GM19395 (cell line): ENCODE data around the gene BOC.

Experiments
- ATAC-seq: cut with Tn5 transposase; IDR thresholded peaks from one replicate; pipeline ENCODE4 v1.9.1; 2021; ENCODE audit warnings: mild to moderate bottlenecking, moderate library complexity; ENCODE audit not compliant: unreplicated experiment

The BOC gene

GRCh38 chr3:113285226-113285625 lies 73.9 kb downstream of the BOC start:
- no peak for ATAC-seq

DNA sequence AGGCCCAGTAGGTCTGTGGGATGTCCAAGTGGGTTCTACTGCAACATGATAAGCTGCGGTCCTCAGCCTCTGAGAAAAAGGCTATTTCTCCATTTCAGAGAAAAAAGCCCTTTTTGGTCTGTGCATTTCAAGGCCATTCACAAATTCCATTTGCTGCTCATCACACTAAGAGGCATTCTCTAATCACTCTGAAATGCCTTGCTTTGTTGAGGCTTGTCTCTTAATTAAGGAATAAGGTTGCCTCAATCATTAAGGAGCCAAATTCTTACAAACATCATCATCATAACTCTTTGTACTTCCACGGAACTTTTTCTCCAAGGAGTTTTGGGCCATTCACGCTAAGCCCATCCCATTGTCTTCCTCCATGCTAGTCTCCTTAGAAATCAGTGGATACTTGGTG lies 74.4 kb downstream of the BOC start:
- ATAC-seq: no peak

GRCh38 chr3:113286524-113286923 lies 75.2 kb downstream of the BOC start:
- ATAC-seq: no peak

DNA sequence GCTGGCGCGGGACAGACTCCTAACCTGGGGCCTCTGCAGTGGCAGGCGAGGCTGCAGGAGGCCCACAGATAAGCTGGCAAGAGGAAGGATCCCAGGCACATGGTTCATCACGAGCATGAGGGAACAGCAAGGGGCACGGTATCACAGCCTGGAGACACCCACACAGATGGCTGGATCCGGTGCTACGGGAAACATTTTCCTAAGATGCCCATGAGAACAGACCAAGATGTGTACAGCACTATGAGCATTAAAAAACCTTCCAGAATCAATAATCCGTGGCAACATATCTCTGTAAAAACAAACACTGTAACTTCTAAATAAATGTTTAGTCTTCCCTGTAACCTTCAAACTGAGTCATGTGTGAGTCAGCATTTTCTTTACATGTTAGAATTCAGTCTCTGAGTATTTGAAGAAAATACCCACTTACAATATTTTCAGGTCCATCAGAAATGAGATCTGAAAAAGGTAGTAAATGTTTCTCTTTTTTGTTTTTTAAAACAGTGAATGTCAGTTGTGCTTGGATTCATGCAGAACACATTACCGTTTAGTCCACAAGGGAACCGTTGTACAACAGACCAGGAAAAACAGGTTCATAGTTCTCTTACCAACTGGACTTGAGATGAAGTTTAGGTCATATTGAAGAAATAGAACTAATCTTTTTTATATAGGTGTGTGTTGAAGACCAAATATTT lies 75.9 kb downstream of the BOC start:
- no peak for ATAC-seq

DNA sequence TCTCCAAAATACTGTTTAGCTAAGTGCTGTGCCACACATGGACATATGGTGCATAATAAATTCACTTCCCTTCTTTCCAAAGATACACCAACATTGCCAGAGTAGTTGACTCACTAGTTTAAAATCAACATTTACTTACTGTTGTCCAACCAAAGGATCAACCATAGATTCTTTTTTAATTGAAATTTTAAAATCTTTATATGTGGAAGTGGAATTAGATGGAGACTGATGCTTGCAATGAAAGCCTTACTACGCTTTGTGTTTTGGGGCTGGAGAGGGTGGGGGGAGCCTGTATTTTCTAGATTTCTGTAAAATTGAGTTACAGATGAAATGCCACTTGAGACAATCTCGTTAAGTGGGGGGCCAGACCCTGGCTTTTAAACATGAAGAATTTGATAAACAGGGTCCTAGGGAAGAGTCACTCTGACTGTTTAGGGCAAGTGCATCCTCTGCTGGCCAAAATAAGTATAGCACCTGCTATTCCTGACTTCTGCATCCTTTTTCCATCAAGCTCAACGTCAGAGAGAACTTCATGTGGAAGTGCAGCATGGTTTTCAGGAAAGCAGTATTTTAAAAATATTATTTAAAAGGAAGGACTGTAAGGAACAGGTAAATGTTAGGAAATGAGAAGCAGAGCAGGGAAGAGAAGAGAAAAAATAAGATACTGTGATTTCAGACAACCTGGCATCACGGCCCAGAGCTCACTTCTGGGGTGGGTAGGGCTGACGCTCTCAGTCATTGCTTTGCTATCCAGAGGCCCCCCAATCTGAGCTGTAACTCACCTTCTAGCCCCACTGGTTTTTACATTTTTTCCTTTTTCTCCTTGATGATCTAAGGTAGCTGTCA lies 76.7 kb downstream of the BOC start:
- no peak for ATAC-seq

DNA sequence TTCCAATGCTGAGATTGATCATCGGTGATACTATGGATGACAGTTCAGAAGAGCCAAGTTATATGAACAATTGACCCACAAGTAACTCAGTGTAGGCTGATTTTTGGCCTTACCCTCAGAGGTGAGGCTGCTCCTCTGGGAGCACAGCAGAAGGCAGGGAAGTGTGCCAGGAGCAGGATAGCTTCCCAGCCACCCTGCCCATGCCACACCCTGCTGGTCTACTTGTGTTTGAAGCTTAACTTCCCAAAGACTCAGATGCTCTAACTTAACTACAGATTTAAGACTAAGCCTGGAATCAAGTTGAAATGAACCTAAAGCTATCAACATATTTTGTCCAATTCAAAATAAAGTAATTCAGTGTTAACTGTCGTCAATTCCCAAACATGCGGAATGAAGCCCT lies 77.5 kb downstream of the BOC start:
- no peak for ATAC-seq

- ATAC-seq: no peak
Measured at GRCh38 chr3:113291572-113291971, 80.2 kb downstream of the BOC start.

DNA sequence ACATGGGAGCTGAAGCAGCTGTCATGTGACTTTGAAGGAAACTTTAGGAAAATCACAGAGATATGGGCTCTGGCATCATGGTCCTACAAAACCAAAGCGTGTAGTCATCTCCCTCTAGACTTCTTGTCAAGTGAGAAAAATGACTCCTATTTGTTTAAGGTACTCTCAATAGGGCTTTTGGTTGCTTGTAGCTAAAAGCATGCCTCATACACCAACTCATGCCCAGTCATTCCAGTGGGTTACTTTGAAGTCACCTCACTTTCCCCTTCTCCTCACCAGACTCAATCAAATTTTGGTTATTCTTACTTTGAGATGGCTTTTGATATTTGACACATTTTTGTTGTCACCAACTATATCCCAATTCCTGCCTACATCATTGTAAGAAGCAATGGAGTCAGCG lies 81.6 kb downstream of the BOC start:
- ATAC-seq: no peak

DNA sequence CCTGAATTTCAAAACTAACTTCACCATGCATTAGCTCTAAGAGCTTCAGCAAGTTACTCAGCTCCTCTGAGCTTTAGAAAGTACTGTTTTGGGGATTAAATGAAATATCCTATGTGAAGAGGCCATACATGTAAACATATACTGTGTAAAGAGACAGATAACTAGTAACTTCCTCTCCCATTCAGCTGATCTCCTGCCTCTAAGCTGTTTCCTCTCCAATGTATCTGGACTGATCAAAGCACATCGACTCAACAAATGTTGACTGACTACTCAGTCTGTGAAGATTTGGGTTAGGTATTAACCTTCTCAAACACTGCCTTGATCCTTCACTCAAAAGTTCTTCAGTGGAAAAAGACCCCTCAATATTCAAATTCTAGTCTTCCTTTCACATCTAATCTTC lies 82.0 kb downstream of the BOC start:
- no peak for ATAC-seq

- ATAC-seq: no peak
Measured at GRCh38 chr3:113295463-113295862, 84.1 kb downstream of the BOC start.

- ATAC-seq: no peak
Measured at GRCh38 chr3:113297287-113297686, 85.9 kb downstream of the BOC start.

DNA sequence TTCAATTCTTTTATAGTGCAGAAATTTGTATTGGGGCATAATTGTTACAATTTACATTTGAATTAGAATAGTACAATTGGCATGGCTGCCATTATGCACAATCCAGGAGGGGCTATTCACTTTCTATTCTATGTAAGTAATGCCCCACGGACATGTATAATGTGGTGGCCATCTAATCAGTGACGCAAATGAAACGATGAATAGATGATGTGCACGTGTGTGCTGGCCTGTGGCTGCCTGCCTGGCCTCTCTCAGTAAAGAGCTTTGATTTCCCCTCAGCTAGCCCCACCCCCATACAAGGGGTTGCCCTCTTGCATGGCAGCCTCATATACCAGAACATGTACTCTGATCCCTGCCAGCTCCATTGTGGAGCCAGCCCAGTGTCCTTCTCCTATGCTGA lies 86.5 kb downstream of the BOC start:
- ATAC-seq: no peak

DNA sequence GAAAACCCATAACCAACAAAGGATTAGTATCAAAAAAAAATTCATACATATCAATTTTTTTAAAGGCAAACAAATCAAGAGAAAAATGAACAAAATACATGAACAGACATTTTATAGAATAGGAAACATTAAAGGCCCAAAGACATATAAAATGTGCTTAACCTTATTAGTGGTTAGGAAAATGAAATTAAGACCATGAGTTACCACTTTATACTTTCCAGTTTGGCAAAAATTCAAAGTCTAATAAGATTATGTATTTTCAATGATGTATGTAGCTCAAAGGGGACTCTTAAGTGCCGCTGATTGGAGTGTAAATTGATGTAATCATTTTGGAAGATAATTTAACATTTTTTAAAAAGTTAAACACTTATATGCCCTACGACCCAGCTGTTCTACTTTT lies 89.2 kb downstream of the BOC start:
- no peak for ATAC-seq

- no peak for ATAC-seq
Measured at GRCh38 chr3:113304102-113304501, 92.7 kb downstream of the BOC start.

DNA sequence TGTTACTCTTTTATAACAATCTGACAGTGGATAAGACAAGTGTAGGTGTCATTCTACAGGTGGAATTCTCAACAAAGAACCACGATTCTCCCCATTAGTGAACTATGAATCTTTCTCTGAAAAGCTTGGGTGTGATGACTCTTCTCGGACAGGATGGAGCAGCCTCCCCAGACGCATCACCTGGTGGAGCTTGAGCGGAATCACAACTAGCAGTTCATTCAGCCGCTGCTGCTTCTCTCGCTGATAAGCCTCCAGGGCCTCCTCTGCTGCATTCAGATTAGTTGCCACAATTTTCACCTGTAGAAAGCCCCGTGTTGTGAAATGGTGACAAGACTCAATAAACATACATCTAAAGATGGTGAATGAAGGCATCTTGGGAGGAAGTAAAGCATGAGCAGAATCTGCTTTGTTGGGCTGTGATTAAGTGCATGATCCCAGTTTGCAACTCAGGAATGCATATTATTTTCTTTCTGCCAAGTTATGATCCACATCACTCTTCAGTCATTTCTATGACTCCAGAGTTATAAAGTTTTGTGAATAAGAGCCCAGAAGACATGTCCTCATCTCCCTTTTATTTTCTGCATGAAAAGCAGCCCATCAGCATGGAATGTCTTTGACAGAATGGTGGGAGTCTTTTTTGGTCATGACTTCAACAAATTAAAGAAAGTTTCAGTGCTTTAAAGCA lies 93.6 kb downstream of the BOC start:
- no peak for ATAC-seq

GRCh38 chr3:113310960-113311359 lies 99.6 kb downstream of the BOC start:
- no peak for ATAC-seq

DNA sequence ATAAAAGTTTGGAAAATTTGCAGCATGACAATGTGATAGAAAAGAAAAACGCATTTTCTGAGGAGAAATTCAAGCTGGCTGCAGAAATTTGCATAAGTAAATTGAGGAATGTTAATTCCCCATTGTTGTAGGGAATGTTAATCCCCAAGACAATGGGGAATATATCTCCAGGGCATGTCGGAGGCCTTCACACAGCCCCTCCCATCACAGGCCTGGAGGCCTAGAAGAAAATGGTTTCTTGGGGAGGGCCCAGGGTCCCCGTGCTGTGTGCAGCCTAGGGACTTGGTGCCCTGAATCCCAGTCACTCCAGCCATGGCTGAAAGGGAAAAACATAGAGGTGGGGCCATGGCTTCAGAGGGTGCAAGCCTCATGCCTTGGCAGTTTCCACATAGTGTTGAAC lies 101.1 kb downstream of the BOC start:
- ATAC-seq: no peak

- no peak for ATAC-seq
Measured at GRCh38 chr3:113314923-113315322, 103.6 kb downstream of the BOC start.

DNA sequence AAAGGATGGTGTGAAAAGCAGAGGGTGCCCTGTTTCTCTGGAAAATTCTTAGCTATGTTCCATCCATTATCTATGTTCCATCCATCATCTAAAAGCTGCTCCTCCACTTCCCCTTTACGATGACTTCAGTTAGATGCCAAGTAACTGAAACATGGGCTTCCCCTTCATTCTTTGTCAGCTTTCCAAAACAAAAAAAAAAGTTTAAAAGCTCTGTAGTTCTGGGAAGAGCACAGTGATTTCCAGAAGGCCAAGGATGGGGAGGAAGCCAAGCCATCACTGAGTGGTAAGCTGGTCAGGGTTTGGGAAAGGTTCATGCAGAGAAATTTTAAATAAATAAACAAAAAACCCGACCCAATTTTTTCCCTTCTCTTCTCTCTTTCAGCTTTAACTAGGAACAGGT lies 118.4 kb downstream of the BOC start:
- no peak for ATAC-seq

DNA sequence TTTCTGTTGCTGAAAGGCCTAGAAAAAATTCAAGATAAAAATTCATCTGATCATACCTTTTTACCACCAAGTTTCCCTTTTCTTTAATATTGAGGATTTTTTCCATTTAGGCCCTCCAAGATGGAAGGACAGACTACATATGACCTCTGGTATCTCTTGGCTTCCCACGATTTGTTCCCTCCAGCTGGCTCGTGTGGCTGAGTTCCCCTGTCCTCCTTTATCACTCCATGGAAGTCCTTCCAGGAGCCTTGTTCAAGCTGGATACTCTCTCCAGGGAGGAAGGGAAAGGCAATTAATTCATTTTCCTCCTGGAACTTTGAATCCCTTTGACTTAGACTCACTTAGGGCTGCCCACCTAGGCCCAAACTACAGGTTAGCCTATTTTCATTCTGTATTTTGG lies 119.4 kb downstream of the BOC start:
- no peak for ATAC-seq

DNA sequence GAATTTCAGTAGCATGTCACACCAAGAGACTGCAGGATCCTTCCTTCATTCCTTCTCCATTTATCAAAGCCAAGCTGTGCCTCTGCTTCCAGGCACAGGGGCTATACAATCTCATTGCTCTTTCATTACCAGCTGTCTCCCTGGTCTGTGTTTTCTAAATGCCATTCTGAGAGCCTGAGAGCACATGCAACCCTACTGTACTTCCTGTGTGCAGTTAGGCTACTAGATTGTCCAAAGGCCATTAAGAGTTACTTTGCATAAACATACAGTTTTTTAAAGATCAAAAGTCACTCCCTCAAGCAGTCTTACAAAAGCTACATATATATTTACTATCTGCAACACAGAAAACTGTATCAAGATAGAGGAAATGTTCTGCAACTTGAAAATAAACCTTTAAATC lies 119.8 kb downstream of the BOC start:
- ATAC-seq: no peak
